MM.1S (cell line): ENCODE measurements around the gene ARHGAP42.

Experiments
- EZH2 ChIP-seq: fragments of 300-600 bp; sonication (generic); optimal IDR thresholded peaks from 2 replicates; pipeline ENCODE3; 2017; ENCODE audit warnings: low read depth, mild to moderate bottlenecking, antibody characterized with exemption, low read length, mixed read lengths
- TF ChIP-seq, protein P1 (sequence below): fragments of 300-600 bp; sonication (generic); IDR thresholded peaks from 2 replicates; pipeline ENCODE4 v1.5.1; 2016; ENCODE audit warnings: antibody characterized with exemption, low read length, mixed read lengths

DNA sequence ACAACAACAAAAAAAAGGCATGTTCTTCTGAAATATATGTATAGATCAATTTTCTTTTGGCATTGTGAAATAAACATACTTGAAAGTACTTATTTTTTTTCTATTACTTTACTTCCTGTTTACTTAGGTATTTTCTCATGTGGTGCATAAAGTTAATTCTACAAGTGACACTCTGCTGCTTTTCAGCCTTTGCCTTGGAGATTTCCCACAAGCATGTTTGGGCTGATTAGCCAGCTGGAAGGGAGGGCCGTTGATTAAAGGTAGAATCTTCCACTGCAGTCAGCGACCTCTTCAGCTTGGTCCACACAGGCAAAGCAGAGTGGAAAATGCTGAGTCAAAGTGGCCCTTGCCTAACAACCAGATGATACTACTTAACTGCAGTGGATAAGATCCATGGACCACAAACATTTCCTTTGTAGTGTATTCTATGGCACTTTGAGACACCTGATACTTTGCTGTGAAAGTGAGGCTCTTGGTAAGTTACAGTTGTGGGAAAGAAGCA is 176.0 kb downstream of the ARHGAP42 start:
- TF ChIP-seq, protein P1, sequence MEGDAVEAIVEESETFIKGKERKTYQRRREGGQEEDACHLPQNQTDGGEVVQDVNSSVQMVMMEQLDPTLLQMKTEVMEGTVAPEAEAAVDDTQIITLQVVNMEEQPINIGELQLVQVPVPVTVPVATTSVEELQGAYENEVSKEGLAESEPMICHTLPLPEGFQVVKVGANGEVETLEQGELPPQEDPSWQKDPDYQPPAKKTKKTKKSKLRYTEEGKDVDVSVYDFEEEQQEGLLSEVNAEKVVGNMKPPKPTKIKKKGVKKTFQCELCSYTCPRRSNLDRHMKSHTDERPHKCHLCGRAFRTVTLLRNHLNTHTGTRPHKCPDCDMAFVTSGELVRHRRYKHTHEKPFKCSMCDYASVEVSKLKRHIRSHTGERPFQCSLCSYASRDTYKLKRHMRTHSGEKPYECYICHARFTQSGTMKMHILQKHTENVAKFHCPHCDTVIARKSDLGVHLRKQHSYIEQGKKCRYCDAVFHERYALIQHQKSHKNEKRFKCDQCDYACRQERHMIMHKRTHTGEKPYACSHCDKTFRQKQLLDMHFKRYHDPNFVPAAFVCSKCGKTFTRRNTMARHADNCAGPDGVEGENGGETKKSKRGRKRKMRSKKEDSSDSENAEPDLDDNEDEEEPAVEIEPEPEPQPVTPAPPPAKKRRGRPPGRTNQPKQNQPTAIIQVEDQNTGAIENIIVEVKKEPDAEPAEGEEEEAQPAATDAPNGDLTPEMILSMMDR = no peak
- no peak for TF ChIP-seq EZH2
